ENCODE data around the gene PEA15. TPM values are rescaled to one million over a fixed set of nuclear protein-coding genes. Genes with fewer than 3 reads are reported as not detected.

PEA15 gene
- total and polyA plus RNA-seq, 2 donors (not counting 3 experiments of a cell fraction or from before 2014, with no cell fraction given), result 250 to 304 TPM

DNA sequence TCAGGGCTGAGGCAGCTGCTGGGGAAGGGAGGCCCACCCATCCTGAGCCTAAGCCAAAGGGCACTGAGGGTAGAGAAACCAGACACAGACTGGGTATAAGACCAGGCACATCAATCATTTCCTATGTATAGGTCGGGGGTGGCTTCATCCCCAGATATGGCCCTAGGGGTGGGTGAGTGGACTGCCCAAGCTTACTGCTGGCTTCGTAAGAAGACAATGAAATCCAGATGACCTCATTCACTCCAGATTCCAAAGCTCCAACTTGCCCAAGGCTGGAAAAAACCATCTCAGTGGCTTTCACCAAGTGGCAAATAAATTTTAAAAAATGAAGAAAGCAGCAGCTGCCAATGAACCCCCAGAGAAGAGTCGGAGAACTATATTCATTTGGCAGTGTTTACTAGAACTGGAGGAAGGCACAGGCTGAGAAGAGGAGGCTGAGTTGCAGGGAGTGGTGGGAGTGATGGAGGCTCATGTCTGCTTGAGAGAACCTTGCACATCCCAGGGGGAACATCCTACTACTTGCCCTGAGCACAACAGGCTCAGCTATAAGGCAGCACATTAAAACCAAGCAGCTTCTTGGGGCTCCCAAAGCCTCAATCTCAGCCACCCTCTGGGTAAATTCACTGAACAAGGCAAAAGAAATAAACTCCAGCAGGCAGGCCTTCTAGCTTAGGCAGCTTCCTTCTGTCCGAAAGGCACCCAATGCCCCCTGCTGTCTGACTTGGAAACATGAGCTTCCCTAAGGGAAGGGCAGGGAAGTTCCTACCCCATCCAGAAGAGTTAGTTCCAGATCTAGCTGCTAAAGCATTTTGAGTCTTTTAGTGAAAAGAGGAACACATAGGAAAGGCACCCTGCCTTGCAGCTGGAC is 14.1 kb downstream of the PEA15 start:
- intact Hi-C loops (cut with micrococcal nuclease), result loop anchor here (1.0 kb wide), 2 partner anchors 26 to 118 kb away; no protein-coding TSS in a partner anchor
- H2AFZ ChIP-seq (ENCODE audit: low read depth, low read length), result no peak overlapping the region
- dilution Hi-C loops (cut with MboI; ENCODE audit: extremely low pct_ligation_motif_present, low sequenced_read_pairs), result no loop called here
- H3K9me1 ChIP-seq (replicated peaks; ENCODE audit: control insufficient read depth, extremely low read depth, insufficient read depth, low read length), result no peaks in the 10 kb centered on the region
- peaks cover 43 to 53% of the 10 kb centered on the region in 2 experiments for H3K36me3 ChIP-seq (ENCODE audit: control insufficient read depth in 2 of 2, extremely low read depth in 1 of 2, insufficient read depth in 2 of 2, low read length in 2 of 2)
- no peak overlapping the region for H3K4me3 ChIP-seq (replicated peaks in 1 of 3; ENCODE audit: insufficient read depth in 1 of 3, low read depth in 1 of 3, low read length in 3 of 3)
- CTCF ChIA-PET, result interaction anchor here (0.7 to 6.0 kb wide), 29 partner anchors 10 to 362 kb away, joined by 3 to 511 read pairs (median 11); partner anchors contain the start of genes CASQ1, DCAF8, IGSF8 and PEX19
- H3K27me3 ChIP-seq (ENCODE audit: control insufficient read depth in 2 of 2, insufficient read depth in 2 of 2, low read length in 2 of 2), result no peaks in the 10 kb centered on the region
- DNase-seq (ENCODE audit: low read depth, low spot score), result peak; percentile 73
- POLR2A ChIA-PET, result interaction anchor here (0.5 to 1.2 kb wide), 3 partner anchors 11 to 1087 kb away, joined by 3 to 5 read pairs (median 4); no protein-coding TSS in a partner anchor
- no peaks in the 10 kb centered on the region for H3K9me3 ChIP-seq (replicated peaks; ENCODE audit: control insufficient read depth, insufficient read depth, low read length)
- H3K4me1 ChIP-seq (ENCODE audit: control insufficient read depth, extremely low read depth, insufficient read depth, low read length), result peaks cover 12% of the 10 kb centered on the region
- TF ChIP-seq MYC (IDR thresholded peaks at IDR 0.05; ENCODE audit: low read depth, low read length), result no peak
- TF ChIP-seq, protein P1, sequence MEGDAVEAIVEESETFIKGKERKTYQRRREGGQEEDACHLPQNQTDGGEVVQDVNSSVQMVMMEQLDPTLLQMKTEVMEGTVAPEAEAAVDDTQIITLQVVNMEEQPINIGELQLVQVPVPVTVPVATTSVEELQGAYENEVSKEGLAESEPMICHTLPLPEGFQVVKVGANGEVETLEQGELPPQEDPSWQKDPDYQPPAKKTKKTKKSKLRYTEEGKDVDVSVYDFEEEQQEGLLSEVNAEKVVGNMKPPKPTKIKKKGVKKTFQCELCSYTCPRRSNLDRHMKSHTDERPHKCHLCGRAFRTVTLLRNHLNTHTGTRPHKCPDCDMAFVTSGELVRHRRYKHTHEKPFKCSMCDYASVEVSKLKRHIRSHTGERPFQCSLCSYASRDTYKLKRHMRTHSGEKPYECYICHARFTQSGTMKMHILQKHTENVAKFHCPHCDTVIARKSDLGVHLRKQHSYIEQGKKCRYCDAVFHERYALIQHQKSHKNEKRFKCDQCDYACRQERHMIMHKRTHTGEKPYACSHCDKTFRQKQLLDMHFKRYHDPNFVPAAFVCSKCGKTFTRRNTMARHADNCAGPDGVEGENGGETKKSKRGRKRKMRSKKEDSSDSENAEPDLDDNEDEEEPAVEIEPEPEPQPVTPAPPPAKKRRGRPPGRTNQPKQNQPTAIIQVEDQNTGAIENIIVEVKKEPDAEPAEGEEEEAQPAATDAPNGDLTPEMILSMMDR (IDR thresholded peaks at IDR 0.05; ENCODE audit: extremely low read depth in 1 of 2, insufficient read depth in 1 of 2, low read depth in 1 of 2, low read length in 2 of 2), result peak; percentile 52 to 70
- TF ChIP-seq, protein P2, sequence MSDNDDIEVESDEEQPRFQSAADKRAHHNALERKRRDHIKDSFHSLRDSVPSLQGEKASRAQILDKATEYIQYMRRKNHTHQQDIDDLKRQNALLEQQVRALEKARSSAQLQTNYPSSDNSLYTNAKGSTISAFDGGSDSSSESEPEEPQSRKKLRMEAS (IDR thresholded peaks at IDR 0.05; ENCODE audit: insufficient read depth, insufficient read length), result no peak
- peak; percentile 8 for FAIRE-seq
- H3K79me2 ChIP-seq (ENCODE audit: control insufficient read depth, insufficient read depth, low read length), result no peaks in the 10 kb centered on the region
- no peak overlapping the region for H3K4me2 ChIP-seq (ENCODE audit: insufficient read depth, low read length)
- BruUV-seq (replicated peaks), result no TSS peak
- H3K27ac ChIP-seq (ENCODE audit: insufficient read depth, low read depth, low read length), result peak overlapping the region; percentile 16
- H3K9ac ChIP-seq (replicated peaks; ENCODE audit: extremely low read depth, insufficient read depth, low read length), result no peak overlapping the region
- no peaks in the 10 kb centered on the region for H4K20me1 ChIP-seq (replicated peaks; ENCODE audit: control insufficient read depth, extremely low read depth, insufficient read depth, low read length)

Data from endothelial cell of umbilical vein (primary cell).